Ovary (tissue), 9 donors: ENCODE results near the gene SOX6. TPM values are rescaled to one million over a fixed set of nuclear protein-coding genes. Genes with fewer than 3 reads are reported as not detected.

Experiments used
- DNase-seq, 5 donors: peaks; one replicate each; pipeline ENCODE4 v3.0.0-alpha.2; 2019 to 2020
- H3K27ac ChIP-seq, 2 donors: fragments of 200-600 bp; one replicate each; pipeline versions ENCODE4 v1.5.1 to v1.8.0; 2019 to 2022
- H3K27me3 ChIP-seq: fragments of 200-600 bp; one replicate; pipeline ENCODE4 v1.8.0; 2022
- H3K36me3 ChIP-seq: fragments of 200-600 bp; sonication (generic); one replicate; pipeline ENCODE4 v1.5.1; 2019
- H3K4me1 ChIP-seq: one replicate; pipeline ENCODE4 v1.8.1; 2013; ENCODE audit warnings: mild to moderate bottlenecking, moderate library complexity; ENCODE audit not compliant: insufficient read depth
- H3K4me3 ChIP-seq: fragments of 200-600 bp; sonication (generic); one replicate; pipeline ENCODE4 v1.5.1; 2017
- H3K9me3 ChIP-seq, 2 donors: fragments of 200-600 bp in 1 of 2; sonication (generic) in 1 of 2; one replicate each; pipeline versions ENCODE4 v1.5.1 to v1.8.1; 2013 to 2019; ENCODE audit warnings: mild to moderate bottlenecking in 1 of 2, moderate library complexity in 1 of 2
- EP300 ChIP-seq: sonication (generic); formaldehyde crosslinking; IDR thresholded peaks from one replicate; pipeline ENCODE4 v1.6.1; 2017; ENCODE audit warnings: antibody characterized with exemption
- POLR2A ChIP-seq: fragments of 450-650 bp; IDR thresholded peaks from one replicate; pipeline ENCODE4 v1.6.1; 2017; ENCODE audit warnings: antibody characterized with exemption, mild to moderate bottlenecking, moderate library complexity
- WGBS, 3 donors: extraction: QIAGEN DNeasy Blood & Tissue Kit in 1 of 3; methylation state at CpG; one replicate each; pipeline versions ENCODE4 v1.1.5 to v1.1.7; 2013 to 2017; 5-methylcytosine and 5-hydroxymethylcytosine counted together
- intact Hi-C, 4 donors: fragments of 100-400 bp; cut with DNase I; formaldehyde crosslinking; loops; one replicate each; pipeline versions ENCODE4 v1.11.0 to v1.15.1; 2022 to 2023
- polyA plus RNA-seq, 2 donors: library from polyadenylated mRNA; stranded (reverse); fragments of 200-250 nt in 1 of 2; fragments of 350-450 nt in 1 of 2; fragmentation: Illumina TruSeq in 1 of 2; extraction: RNeasy Lipid Tissue Mini Kit (QIAGEN cat#74804) in 1 of 2; gene quantifications; one replicate each; pipeline ENCODE4 v1.2.3, GENCODE V29; 2013 to 2014
- total RNA-seq, 7 donors: library from RNA; depleted of rRNA in 2 of 7; stranded (reverse); fragments of >200 nt in 2 of 7; fragmentation: NEBNext Ultra II Directional in 3 of 7; extraction: Animal tissue kit (Norgen Biotek cat#: 25700) in 3 of 7; gene quantifications; one replicate each; pipeline versions ENCODE4 v1.1.0 to v1.2.4, GENCODE V29; 2016 to 2023
- TF ChIP-seq, protein P1 (sequence below), 3 donors: fragments of 450-650 bp in 2 of 3; fragments of 200-600 bp in 1 of 3; IDR thresholded peaks; one replicate each; pipeline versions ENCODE4 v1.5.1 to v1.8.0; 2016 to 2022; ENCODE audit warnings: antibody characterized with exemption in 3 of 3, mild to moderate bottlenecking in 1 of 3
- donor health status: DM: no; HTN: no; CAD: no; lungs with moderate emphysema.
- donor health status: DM: no; HTN: no; CAD: no.
- donor health status: Bipolar disorder and iron deficiency.
- donor health status: DM: yes; HTN: yes; CAD: no.
- donor health status: DM: no; HTN: no; CAD: no.
- donor health status: DM: yes; HTN: yes; CAD: no.

Gene SOX6
- total and polyA plus RNA-seq, 9 donors: 0.61 to 29.4 (median 4.7) TPM

DNA sequence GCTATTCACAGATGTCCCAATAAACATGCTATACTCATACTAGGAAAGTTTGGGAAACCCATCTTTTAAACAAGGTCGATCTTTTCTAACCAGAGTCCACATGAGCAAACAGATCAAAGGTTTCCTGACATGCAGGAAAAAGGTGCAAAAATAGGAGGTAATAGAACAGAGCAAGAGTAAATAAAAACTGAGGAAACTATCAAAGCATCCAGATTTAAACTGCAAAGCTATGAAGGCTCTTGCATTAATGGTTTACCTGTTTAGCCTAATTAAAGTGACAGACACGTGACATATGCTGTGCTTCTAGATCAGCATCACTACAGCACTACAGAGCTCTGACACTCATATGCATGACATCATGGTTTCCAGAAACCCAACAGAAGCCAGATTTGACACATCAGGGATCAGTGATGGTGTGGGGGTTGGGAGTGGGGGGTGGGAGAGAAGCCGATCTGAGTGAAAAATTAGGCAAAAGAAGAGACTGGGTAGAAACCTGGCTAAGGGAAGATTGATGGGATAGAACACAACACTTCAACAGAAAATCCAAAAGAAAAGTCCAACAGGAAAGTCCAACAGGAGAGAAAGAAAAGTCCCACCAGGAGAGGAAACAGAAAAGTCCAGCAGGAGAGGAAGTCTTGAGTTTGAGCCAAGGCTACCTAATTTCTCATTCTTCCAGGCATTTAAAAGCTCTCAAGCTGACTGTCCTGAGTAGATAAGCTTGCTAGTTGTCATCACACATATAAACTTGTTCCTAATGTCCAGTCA, 262.3 kb downstream of the SOX6 start:
- WGBS, 3 donors: 92 to 94% (median 93%) methylated on average over 3 of the region's 3 CpGs
- no peak for DNase-seq
- H3K4me1 ChIP-seq: no peaks in the 10 kb centered on the region
- H3K36me3 ChIP-seq: no peaks in the 10 kb centered on the region
- H3K27ac ChIP-seq: no peak overlapping the region
- intact Hi-C loops: no loop called here
- H3K27me3 ChIP-seq: no peaks in the 10 kb centered on the region
- H3K4me3 ChIP-seq: no peak overlapping the region
- no peaks in the 10 kb centered on the region for H3K9me3 ChIP-seq
- no peak for TF ChIP-seq POLR2A
- no peak for TF ChIP-seq EP300
- TF ChIP-seq, protein P1, sequence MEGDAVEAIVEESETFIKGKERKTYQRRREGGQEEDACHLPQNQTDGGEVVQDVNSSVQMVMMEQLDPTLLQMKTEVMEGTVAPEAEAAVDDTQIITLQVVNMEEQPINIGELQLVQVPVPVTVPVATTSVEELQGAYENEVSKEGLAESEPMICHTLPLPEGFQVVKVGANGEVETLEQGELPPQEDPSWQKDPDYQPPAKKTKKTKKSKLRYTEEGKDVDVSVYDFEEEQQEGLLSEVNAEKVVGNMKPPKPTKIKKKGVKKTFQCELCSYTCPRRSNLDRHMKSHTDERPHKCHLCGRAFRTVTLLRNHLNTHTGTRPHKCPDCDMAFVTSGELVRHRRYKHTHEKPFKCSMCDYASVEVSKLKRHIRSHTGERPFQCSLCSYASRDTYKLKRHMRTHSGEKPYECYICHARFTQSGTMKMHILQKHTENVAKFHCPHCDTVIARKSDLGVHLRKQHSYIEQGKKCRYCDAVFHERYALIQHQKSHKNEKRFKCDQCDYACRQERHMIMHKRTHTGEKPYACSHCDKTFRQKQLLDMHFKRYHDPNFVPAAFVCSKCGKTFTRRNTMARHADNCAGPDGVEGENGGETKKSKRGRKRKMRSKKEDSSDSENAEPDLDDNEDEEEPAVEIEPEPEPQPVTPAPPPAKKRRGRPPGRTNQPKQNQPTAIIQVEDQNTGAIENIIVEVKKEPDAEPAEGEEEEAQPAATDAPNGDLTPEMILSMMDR (IDR thresholded peaks at IDR 0.05): no peak

DNA sequence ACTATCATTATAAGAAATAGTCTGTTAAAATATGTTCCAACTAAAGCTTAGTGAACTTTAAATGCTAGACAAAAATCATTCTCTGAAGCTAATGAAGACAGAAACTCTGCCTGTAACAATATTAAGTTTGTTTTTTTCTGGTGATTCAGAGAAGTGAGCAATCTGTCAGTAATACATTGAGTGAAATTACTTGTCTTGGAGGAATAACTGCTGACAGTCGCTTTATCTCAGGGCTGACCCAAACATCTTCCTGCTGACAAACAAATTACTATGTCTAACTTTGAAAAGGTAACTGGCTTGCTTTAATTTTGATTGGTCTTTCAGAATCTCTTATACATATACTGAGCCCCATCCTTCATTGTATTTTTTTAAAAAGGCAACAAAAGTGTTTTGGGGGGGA, 264.5 kb downstream of the SOX6 start:
- H3K36me3 ChIP-seq: no peaks in the 10 kb centered on the region
- H3K27ac ChIP-seq: no peak overlapping the region
- DNase-seq: no peak
- no peak overlapping the region for H3K4me3 ChIP-seq
- H3K9me3 ChIP-seq: no peaks in the 10 kb centered on the region
- 87 to 98% (median 88%) methylated on average over 1 of the region's 1 CpG for WGBS, 3 donors
- no peak for TF ChIP-seq EP300
- TF ChIP-seq, protein P1 (IDR thresholded peaks at IDR 0.05): no peak
- no peak for TF ChIP-seq POLR2A
- intact Hi-C loops: no loop called here
- H3K4me1 ChIP-seq: no peaks in the 10 kb centered on the region
- H3K27me3 ChIP-seq: no peaks in the 10 kb centered on the region

DNA sequence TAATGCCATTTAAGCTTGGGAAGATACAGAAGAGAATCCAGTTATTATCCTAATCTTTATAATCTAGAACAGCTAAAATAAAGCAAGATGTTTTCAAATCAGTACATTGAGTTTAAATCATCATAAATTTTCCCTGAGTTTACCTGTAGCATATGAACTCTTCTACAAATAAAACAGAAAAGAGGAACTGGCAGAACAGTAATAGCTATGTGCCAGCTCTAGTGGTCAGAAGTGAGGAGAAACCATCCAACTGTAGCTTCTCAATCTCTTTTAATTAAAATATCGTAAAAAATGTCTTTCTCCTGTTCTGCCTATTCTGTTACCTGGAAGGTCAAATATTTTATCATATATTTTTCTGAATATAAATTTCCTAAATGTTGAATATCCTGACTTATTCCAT, 266.9 kb downstream of the SOX6 start:
- Histone ChIP-seq H3K4me1 (no peaks in the 10 kb centered on the region), H3K4me3 (no peak overlapping the region), H3K9me3 (no peaks in the 10 kb centered on the region), H3K27ac (no peak overlapping the region), H3K27me3 (no peaks in the 10 kb centered on the region), H3K36me3 (no peaks in the 10 kb centered on the region)
- intact Hi-C loops: no loop called here
- 92 to 97% (median 93%) methylated on average over 1 of the region's 1 CpG for WGBS, 3 donors
- no peak for TF ChIP-seq POLR2A
- no peak for DNase-seq

DNA sequence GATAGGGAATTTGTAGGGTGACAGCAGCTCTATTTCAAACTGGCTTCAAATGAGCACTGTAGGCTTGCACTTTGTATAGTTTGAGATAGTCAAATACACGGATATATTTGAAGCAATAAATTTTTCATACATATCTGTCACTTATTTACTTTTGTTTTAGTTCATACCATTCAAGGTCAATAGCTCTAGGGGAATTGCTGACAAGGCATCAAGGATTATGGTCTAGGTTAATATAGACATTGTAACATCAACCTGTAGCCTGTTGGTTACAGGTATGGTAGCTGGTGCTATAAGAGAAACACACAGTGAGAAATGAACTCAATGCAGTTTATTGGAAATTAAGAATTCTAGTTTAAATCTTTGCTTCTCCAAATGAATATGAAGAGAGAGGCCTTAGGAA, 267.6 kb downstream of the SOX6 start:
- Histone ChIP-seq H3K27me3 (no peaks in the 10 kb centered on the region), H3K4me3 (no peak overlapping the region), H3K36me3 (no peaks in the 10 kb centered on the region), H3K4me1 (no peaks in the 10 kb centered on the region), H3K9me3 (no peaks in the 10 kb centered on the region), H3K27ac (no peak overlapping the region)
- WGBS, 3 donors: 51 to 53% (median 51%) methylated on average over 1 of the region's 1 CpG
- no peak for DNase-seq
- intact Hi-C loops: no loop called here
- TF ChIP-seq EP300: no peak
- TF ChIP-seq, protein P1 (IDR thresholded peaks at IDR 0.05): no peak
- no peak for TF ChIP-seq POLR2A

DNA sequence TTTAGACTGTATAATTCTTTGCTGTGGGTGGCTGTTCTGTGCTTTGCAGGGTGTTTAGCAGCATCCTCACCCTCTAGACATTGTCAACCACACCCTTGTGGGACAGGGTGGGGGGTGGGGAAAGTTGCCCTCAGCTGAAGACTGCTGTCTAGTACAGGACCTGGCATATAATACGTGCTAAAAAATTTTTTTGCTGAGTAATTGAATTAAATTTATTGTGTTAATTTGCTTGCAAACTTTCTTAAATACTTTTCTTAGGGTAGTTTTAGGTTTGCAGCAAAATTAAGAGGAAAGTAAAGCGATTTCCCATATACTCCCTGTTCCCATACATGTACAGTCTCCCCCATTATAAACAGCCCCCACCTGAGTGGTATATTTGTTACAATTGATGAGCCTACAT, 268.5 kb downstream of the SOX6 start:
- intact Hi-C loops: no loop called here
- Histone ChIP-seq H3K9me3 (no peaks in the 10 kb centered on the region), H3K27ac (no peak overlapping the region), H3K4me3 (no peak overlapping the region), H3K27me3 (no peaks in the 10 kb centered on the region), H3K4me1 (no peaks in the 10 kb centered on the region), H3K36me3 (no peaks in the 10 kb centered on the region)
- WGBS, 3 donors: 89 to 96% (median 93%) methylated on average over 2 of the region's 2 CpGs
- no peak for DNase-seq
- TF ChIP-seq, protein P1 (IDR thresholded peaks at IDR 0.05): no peak
